Parathyroid adenoma (tissue), 2 donors: Measurements from ENCODE around the gene TRIM38.

ENCODE experiments used
- H2AFZ ChIP-seq: fragments of 300-600 bp; sonication (generic); one replicate; pipeline ENCODE4 v1.7.0; 2017; ENCODE audit warnings: antibody characterized with exemption, mild to moderate bottlenecking
- H3K27ac ChIP-seq: fragments of 300-600 bp; sonication (generic); one replicate; pipeline ENCODE4 v1.7.0; 2017
- H3K27me3 ChIP-seq: fragments of 300-600 bp; sonication (generic); one replicate; pipeline ENCODE4 v1.7.0; 2017; ENCODE audit warnings: low read length; ENCODE audit not compliant: control insufficient read depth, insufficient read depth
- H3K36me3 ChIP-seq: fragments of 300-600 bp; sonication (generic); one replicate; pipeline ENCODE4 v1.7.0; 2017; ENCODE audit warnings: low read length; ENCODE audit not compliant: control insufficient read depth, insufficient read depth
- H3K4me1 ChIP-seq: fragments of 300-600 bp; sonication (generic); one replicate; pipeline ENCODE4 v1.7.0; 2017; ENCODE audit warnings: control low read depth
- H3K4me2 ChIP-seq: fragments of 300-600 bp; sonication (generic); one replicate; pipeline ENCODE4 v1.7.0; 2017; ENCODE audit warnings: low read length
- H3K4me3 ChIP-seq: fragments of 300-600 bp; sonication (generic); one replicate; pipeline ENCODE4 v1.7.0; 2017; ENCODE audit warnings: low read depth, low read length
- H3K79me2 ChIP-seq: fragments of 300-600 bp; sonication (generic); one replicate; pipeline ENCODE4 v1.7.0; 2017; ENCODE audit warnings: control low read depth
- H3K9ac ChIP-seq: fragments of 300-600 bp; sonication (generic); one replicate; pipeline ENCODE4 v1.7.0; 2017; ENCODE audit warnings: mild to moderate bottlenecking
- H3K9me3 ChIP-seq: fragments of 300-600 bp; sonication (generic); one replicate; pipeline ENCODE4 v1.7.0; 2017; ENCODE audit warnings: low read length; ENCODE audit not compliant: control insufficient read depth
- TF ChIP-seq, protein P1 (sequence below): fragments of 300-600 bp; sonication (generic); IDR thresholded peaks from one replicate; pipeline ENCODE4 v1.7.0; 2017; ENCODE audit warnings: antibody characterized with exemption, mild to moderate bottlenecking
- donor health status: primary hyperparathyroidism.

The TRIM38 gene

DNA sequence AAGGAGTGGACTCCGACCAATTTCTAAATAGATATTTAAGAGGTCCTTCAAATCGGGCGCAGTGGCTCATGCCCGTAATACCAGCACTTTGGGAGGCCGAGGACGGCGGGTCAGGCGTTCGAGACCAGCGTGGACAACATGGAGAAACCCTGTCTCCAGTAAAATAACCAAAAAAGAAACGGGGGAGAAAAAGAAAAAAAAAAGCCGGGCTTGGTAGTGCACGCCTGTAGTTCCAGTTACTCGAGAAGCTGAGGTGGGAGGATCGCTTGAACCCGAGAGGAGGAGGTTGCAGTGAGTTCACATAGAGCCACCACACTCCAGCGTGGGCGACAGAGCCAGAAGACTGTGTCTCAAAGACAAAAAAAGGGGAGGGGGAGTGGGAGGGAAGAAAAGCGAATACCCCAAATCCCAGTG, 71.3 kb downstream of the TRIM38 start:
- no peak overlapping the region for H3K9ac ChIP-seq
- no peaks in the 10 kb centered on the region for H3K4me1 ChIP-seq
- H3K27ac ChIP-seq, result peak overlapping the region; percentile 84
- peak overlapping the region; percentile 89 for H3K4me2 ChIP-seq
- no peaks in the 10 kb centered on the region for H3K79me2 ChIP-seq
- H3K36me3 ChIP-seq, result no peaks in the 10 kb centered on the region
- H3K9me3 ChIP-seq, result no peaks in the 10 kb centered on the region
- peak overlapping the region; percentile 53 for H2AFZ ChIP-seq
- no peaks in the 10 kb centered on the region for H3K27me3 ChIP-seq
- TF ChIP-seq, protein P1, sequence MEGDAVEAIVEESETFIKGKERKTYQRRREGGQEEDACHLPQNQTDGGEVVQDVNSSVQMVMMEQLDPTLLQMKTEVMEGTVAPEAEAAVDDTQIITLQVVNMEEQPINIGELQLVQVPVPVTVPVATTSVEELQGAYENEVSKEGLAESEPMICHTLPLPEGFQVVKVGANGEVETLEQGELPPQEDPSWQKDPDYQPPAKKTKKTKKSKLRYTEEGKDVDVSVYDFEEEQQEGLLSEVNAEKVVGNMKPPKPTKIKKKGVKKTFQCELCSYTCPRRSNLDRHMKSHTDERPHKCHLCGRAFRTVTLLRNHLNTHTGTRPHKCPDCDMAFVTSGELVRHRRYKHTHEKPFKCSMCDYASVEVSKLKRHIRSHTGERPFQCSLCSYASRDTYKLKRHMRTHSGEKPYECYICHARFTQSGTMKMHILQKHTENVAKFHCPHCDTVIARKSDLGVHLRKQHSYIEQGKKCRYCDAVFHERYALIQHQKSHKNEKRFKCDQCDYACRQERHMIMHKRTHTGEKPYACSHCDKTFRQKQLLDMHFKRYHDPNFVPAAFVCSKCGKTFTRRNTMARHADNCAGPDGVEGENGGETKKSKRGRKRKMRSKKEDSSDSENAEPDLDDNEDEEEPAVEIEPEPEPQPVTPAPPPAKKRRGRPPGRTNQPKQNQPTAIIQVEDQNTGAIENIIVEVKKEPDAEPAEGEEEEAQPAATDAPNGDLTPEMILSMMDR, result no peak
- H3K4me3 ChIP-seq, result peak overlapping the region; percentile 69

DNA sequence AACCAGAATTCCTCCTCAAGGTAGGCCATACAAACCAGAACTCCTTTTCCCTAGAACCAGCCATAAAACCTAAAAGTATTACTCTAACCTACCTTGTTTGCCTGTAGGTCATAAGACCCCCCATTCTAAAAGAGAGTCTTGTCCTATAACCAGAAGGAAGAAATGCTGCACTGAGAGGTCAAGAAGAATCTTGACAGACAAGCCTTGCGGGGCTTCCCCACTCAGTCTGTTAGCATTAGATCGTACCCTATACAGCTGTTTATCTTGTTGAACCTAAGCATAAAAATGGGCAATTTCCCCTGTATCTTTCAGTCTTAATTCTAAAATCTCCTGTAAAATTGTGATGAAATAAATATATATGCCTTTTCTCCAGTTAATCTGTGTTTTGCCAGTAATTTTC, 72.3 kb downstream of the TRIM38 start:
- Histone ChIP-seq H3K36me3 (no peaks in the 10 kb centered on the region), H3K4me3 (no peak overlapping the region), H2AFZ (no peak overlapping the region), H3K4me1 (no peaks in the 10 kb centered on the region), H3K9me3 (no peaks in the 10 kb centered on the region), H3K27me3 (no peaks in the 10 kb centered on the region), H3K9ac (no peak overlapping the region), H3K27ac (no peak overlapping the region), H3K4me2 (no peak overlapping the region), H3K79me2 (no peaks in the 10 kb centered on the region)
- TF ChIP-seq, protein P1, result no peak
